IMR-90 (cell line): ENCODE measurements around the gene SAMD5. TPM values are rescaled to one million over a fixed set of nuclear protein-coding genes. Genes with fewer than 3 reads are reported as not detected.

ENCODE experiments used
- ATAC-seq: fragments of 200-7000 bp; cut with Tn5 transposase; 2 replicates; pipeline ENCODE4 v1.9.1; 2020; ENCODE audit warnings: low read depth, mild to moderate bottlenecking, moderate library complexity
- BruUV-seq: library from RNA; stranded (reverse); fragments of 400-500 nt; replicated peaks from 2 replicates; lab custom pipeline; 2021; lab: Mats Ljungman, UMichigan
- CTCF ChIA-PET: fragments of 300-600 bp; formaldehyde crosslinking; extraction: SDS; loops from one replicate; lab custom pipeline; 2021; ENCODE audit warnings: antibody characterized with exemption; lab: Yijun Ruan, JAX
- POLR2A ChIA-PET: fragments of 300-600 bp; sonication (Branson Sonifier 250); formaldehyde crosslinking; loops from one replicate; lab custom pipeline; 2022; ENCODE audit warnings: antibody characterized with exemption; ENCODE audit not compliant: unreplicated experiment; lab: Charles Lee
- DNase-seq: peaks from one replicate; pipeline ENCODE4 v3.0.0; 2013
- H2AFZ ChIP-seq: replicated peaks from 2 replicates; pipeline ENCODE3; 2013; ENCODE audit warnings: low read length, mild to moderate bottlenecking; ENCODE audit not compliant: poor library complexity
- H2AK5ac ChIP-seq: 2 replicates; pipeline ENCODE4 v1.6.1; 2013; ENCODE audit warnings: low read depth, low read length, inconsistent platforms
- H2AK9ac ChIP-seq: replicated peaks from 2 replicates; pipeline ENCODE3; 2013; ENCODE audit warnings: mild to moderate bottlenecking, low read depth, low read length, moderate library complexity; ENCODE audit not compliant: poor library complexity
- H2BK120ac ChIP-seq: 2 replicates; pipeline ENCODE4 v1.6.1; 2013; ENCODE audit warnings: low read depth, low read length, inconsistent platforms
- H2BK15ac ChIP-seq: 3 replicates; pipeline ENCODE4 v1.6.1; 2013; ENCODE audit warnings: low read depth, low read length, inconsistent platforms
- H2BK20ac ChIP-seq: 2 replicates; pipeline ENCODE4 v1.6.1; 2013; ENCODE audit warnings: low read depth, mild to moderate bottlenecking, inconsistent platforms, low read length, moderate library complexity
- H2BK5ac ChIP-seq: 2 replicates; pipeline ENCODE4 v1.6.1; 2013; ENCODE audit warnings: mild to moderate bottlenecking, low read depth, low read length, inconsistent platforms; ENCODE audit not compliant: poor library complexity, severe bottlenecking
- H3K14ac ChIP-seq: replicated peaks from 2 replicates; pipeline ENCODE4 v1.6.1; 2013; ENCODE audit warnings: low read depth, low read length, inconsistent platforms
- H3K18ac ChIP-seq: 2 replicates; pipeline ENCODE4 v1.6.1; 2013; ENCODE audit warnings: low read depth, low read length, control low read depth
- H3K23ac ChIP-seq: 2 replicates; pipeline ENCODE4 v1.6.1; 2013; ENCODE audit warnings: low read depth, low read length, inconsistent platforms
- H3K27ac ChIP-seq: 2 replicates; pipeline ENCODE4 v1.5.1; 2013; ENCODE audit warnings: mild to moderate bottlenecking, control low read depth, low read length; ENCODE audit not compliant: insufficient read depth
- H3K27me3 ChIP-seq: 2 replicates; pipeline ENCODE4 v1.6.1; 2013; ENCODE audit warnings: low read length; ENCODE audit not compliant: control insufficient read depth, insufficient read depth
- H3K36me3 ChIP-seq: 2 replicates; pipeline ENCODE4 v1.6.1; 2013; ENCODE audit warnings: low read length, mixed read lengths; ENCODE audit not compliant: control insufficient read depth, insufficient read depth
- H3K4ac ChIP-seq: 2 replicates; pipeline ENCODE4 v1.6.1; 2013; ENCODE audit warnings: low read depth, low read length, inconsistent platforms
- H3K4me1 ChIP-seq: 2 replicates; pipeline ENCODE4 v1.6.1; 2013; ENCODE audit warnings: low read length, mixed read lengths; ENCODE audit not compliant: control insufficient read depth, insufficient read depth
- H3K4me2 ChIP-seq: 2 replicates; pipeline ENCODE4 v1.6.1; 2013; ENCODE audit warnings: low read depth, mild to moderate bottlenecking, control low read depth, low read length, moderate library complexity
- H3K4me3 ChIP-seq: 2 replicates; pipeline ENCODE4 v1.5.1; 2013; ENCODE audit warnings: low read depth, mild to moderate bottlenecking, control low read depth, low read length, moderate library complexity; ENCODE audit not compliant: insufficient read depth
- H3K56ac ChIP-seq: 2 replicates; pipeline ENCODE4 v1.6.1; 2013; ENCODE audit warnings: low read length, inconsistent platforms; ENCODE audit not compliant: insufficient read depth; ENCODE audit errors: extremely low read depth
- H3K79me1 ChIP-seq, 2 experiments: 2 replicates each; pipeline ENCODE4 v1.6.1; 2013; ENCODE audit warnings: low read length in 2 of 2, inconsistent platforms in 1 of 2, low read depth in 1 of 2
- H3K9ac ChIP-seq: 2 replicates; pipeline ENCODE4 v1.6.1; 2013; ENCODE audit warnings: low read depth, low read length, control low read depth
- H3K9me1 ChIP-seq: 2 replicates; pipeline ENCODE4 v1.6.1; 2013; ENCODE audit warnings: low read length, inconsistent platforms; ENCODE audit not compliant: insufficient read depth
- H3K9me3 ChIP-seq: 2 replicates; pipeline ENCODE4 v1.6.1; 2013; ENCODE audit warnings: low read length; ENCODE audit not compliant: control insufficient read depth, insufficient read depth
- H4K20me1 ChIP-seq: 2 replicates; pipeline ENCODE4 v1.6.1; 2013; ENCODE audit warnings: low read length, inconsistent platforms; ENCODE audit not compliant: insufficient read depth
- H4K5ac ChIP-seq: 2 replicates; pipeline ENCODE4 v1.6.1; 2013; ENCODE audit warnings: mild to moderate bottlenecking, low read depth, low read length, control low read depth
- H4K8ac ChIP-seq, 2 experiments: 2 replicates each; pipeline ENCODE4 v1.6.1; 2013; ENCODE audit warnings: low read depth in 2 of 2, low read length in 2 of 2, control low read depth in 1 of 2, inconsistent platforms in 1 of 2
- H4K91ac ChIP-seq: 2 replicates; pipeline ENCODE4 v1.6.1; 2013; ENCODE audit warnings: low read depth, low read length, inconsistent platforms; ENCODE audit not compliant: insufficient read depth
- BHLHE40 ChIP-seq: fragments of 150-350 bp; IDR thresholded peaks from 2 replicates; pipeline ENCODE4 v1.6.1; 2016; ENCODE audit warnings: mild to moderate bottlenecking, low read depth, low read length
- CEBPB ChIP-seq: IDR thresholded peaks from 2 replicates; pipeline ENCODE4 v1.6.1; 2012; ENCODE audit warnings: low read depth, low read length, improper control_type of control experiment
- CHD1 ChIP-seq: IDR thresholded peaks from 2 replicates; pipeline ENCODE4 v1.6.1; 2012; ENCODE audit warnings: low read depth, low read length, improper control_type of control experiment
- CTCF ChIP-seq: conservative IDR thresholded peaks from 2 replicates; pipeline ENCODE4 v1.5.1; 2012; ENCODE audit warnings: mild to moderate bottlenecking, low read depth, low read length, improper control_type of control experiment
- ELK1 ChIP-seq: fragments of 150-350 bp; IDR thresholded peaks from 2 replicates; pipeline ENCODE4 v1.6.1; 2016; ENCODE audit warnings: low read depth, mild to moderate bottlenecking, low read length, moderate library complexity, borderline replicate concordance
- FOS ChIP-seq: fragments of 150-350 bp; IDR thresholded peaks from 2 replicates; pipeline ENCODE4 v1.6.1; 2016; ENCODE audit warnings: low read depth, low read length
- MAFK ChIP-seq: IDR thresholded peaks from 2 replicates; pipeline ENCODE4 v1.6.1; 2012; ENCODE audit warnings: low read depth, low read length, improper control_type of control experiment
- MAZ ChIP-seq: IDR thresholded peaks from 2 replicates; pipeline ENCODE4 v1.6.1; 2012; ENCODE audit warnings: low read depth, mild to moderate bottlenecking, low read length, improper control_type of control experiment, moderate library complexity, borderline replicate concordance
- MXI1 ChIP-seq: IDR thresholded peaks from 2 replicates; pipeline ENCODE4 v1.6.1; 2012; ENCODE audit warnings: low read depth, mild to moderate bottlenecking, low read length, moderate library complexity, borderline replicate concordance
- NFE2L2 ChIP-seq: fragments of 150-350 bp; IDR thresholded peaks from 2 replicates; pipeline ENCODE4 v1.6.1; 2016; ENCODE audit warnings: low read depth, mild to moderate bottlenecking, low read length
- POLR2A ChIP-seq: IDR thresholded peaks from 2 replicates; pipeline ENCODE4 v1.6.1; 2012; ENCODE audit warnings: mild to moderate bottlenecking, low read depth, low read length
- RAD21 ChIP-seq: IDR thresholded peaks from 2 replicates; pipeline ENCODE4 v1.6.1; 2012; ENCODE audit warnings: low read length, improper control_type of control experiment
- RCOR1 ChIP-seq: IDR thresholded peaks from 2 replicates; pipeline ENCODE4 v1.6.1; 2012; ENCODE audit warnings: mild to moderate bottlenecking, low read length, improper control_type of control experiment; ENCODE audit not compliant: insufficient replicate concordance
- RFX5 ChIP-seq: IDR thresholded peaks from 2 replicates; pipeline ENCODE4 v1.8.0; 2012; ENCODE audit warnings: low read depth, mild to moderate bottlenecking, low read length, moderate library complexity
- SMC3 ChIP-seq: fragments of 150-350 bp; IDR thresholded peaks from 2 replicates; pipeline ENCODE4 v1.6.1; 2016; ENCODE audit warnings: low read depth, mild to moderate bottlenecking, antibody characterized with exemption, low read length, moderate library complexity
- USF2 ChIP-seq: fragments of 150-350 bp; IDR thresholded peaks from 2 replicates; pipeline ENCODE4 v1.6.1; 2017; ENCODE audit warnings: mild to moderate bottlenecking, antibody characterized with exemption, low read length, low read depth
- WGBS, 2 experiments: methylation state at CpG; one replicate each; pipeline versions ENCODE4 v1.1.5 to v1.1.7; 2013; ENCODE audit warnings: missing lambda C conversion rate in 2 of 2; ENCODE audit not compliant: insufficient read length in 1 of 2; ENCODE audit errors: extremely low coverage in 2 of 2; 5-methylcytosine and 5-hydroxymethylcytosine counted together
- dilution Hi-C: fragments of 300-500 bp; cut with HindIII; formaldehyde crosslinking; loops from one replicate; pipeline ENCODE4 v1.14.3; 2018; ENCODE audit warnings: low sequenced_read_pairs; ENCODE audit not compliant: unreplicated experiment
- in situ Hi-C: fragments of 300-500 bp; cut with MboI; formaldehyde crosslinking; loops from 3 replicates; pipeline ENCODE4 v1.14.3; 2019; ENCODE audit warnings: low sequenced_read_pairs, inconsistent platforms, mixed read lengths
- intact Hi-C: fragments of 100-400 bp; cut with micrococcal nuclease; formaldehyde crosslinking; loops from 2 replicates; pipeline ENCODE4 v1.10.0; 2022
- polyA plus RNA-seq, 3 experiments: library from polyadenylated mRNA; depleted of rRNA; stranded (reverse); fragments of >200 nt; gene quantifications; 2 replicates each; pipeline ENCODE4 v1.2.3, GENCODE V29; 2012; ENCODE audit warnings: low replicate concordance in 1 of 3
- total RNA-seq: library from RNA; depleted of rRNA; stranded (reverse); fragments of >200 nt; gene quantifications from 2 replicates; pipeline ENCODE4 v1.2.3, GENCODE V29; 2012

SAMD5 gene
- total and polyA plus RNA-seq, 2 of the 4 experiments (the other 2 are of a cell fraction): 1.0 to 1.6 TPM

GRCh38 chr6:147554281-147554680 is 45.8 kb downstream of the SAMD5 start:
- Histone ChIP-seq H3K9me3 (peaks cover 3% of the 10 kb centered on the region), H3K27ac (no peak overlapping the region), H3K4me3 (no peak overlapping the region), H4K20me1 (no peaks in the 10 kb centered on the region), H3K4ac (no peak overlapping the region), H3K4me2 (no peak overlapping the region), H4K91ac (no peak overlapping the region), H2BK20ac (no peak overlapping the region), H4K5ac (no peak overlapping the region), H2AFZ (no peak overlapping the region), H2BK120ac (no peak overlapping the region), H3K27me3 (no peaks in the 10 kb centered on the region), H2AK9ac (no peak overlapping the region), H3K23ac (no peak overlapping the region), H3K79me1 (no peaks in the 10 kb centered on the region; a peak in 1 of 4 replicates), H3K56ac (no peak overlapping the region), H3K36me3 (no peaks in the 10 kb centered on the region), H4K8ac (no peak overlapping the region), H3K9me1 (0 out of 2 replicates have a peak, but pooled peaks cover under 1% of the 10 kb centered on the region), H3K9ac (no peak overlapping the region), H3K4me1 (no peaks in the 10 kb centered on the region; the same call in 1 of the 2 replicates), H3K14ac (no peak overlapping the region), H3K18ac (no peak overlapping the region), H2BK5ac (no peak overlapping the region), H2BK15ac (no peak overlapping the region), H2AK5ac (no peak overlapping the region)
- TF ChIP-seq RCOR1: no peak
- no peak for TF ChIP-seq MAFK
- TF ChIP-seq USF2: no peak
- TF ChIP-seq BHLHE40: no peak
- TF ChIP-seq SMC3: no peak
- no peak for TF ChIP-seq RFX5
- TF ChIP-seq NFE2L2: no peak
- no peak for TF ChIP-seq RAD21
- TF ChIP-seq CEBPB: no peak
- TF ChIP-seq POLR2A: no peak
- no peak for TF ChIP-seq MXI1
- no peak for TF ChIP-seq ELK1
- TF ChIP-seq CTCF: no peak
- no peak for TF ChIP-seq CHD1
- TF ChIP-seq MAZ: no peak
- no peak for TF ChIP-seq FOS
- dilution Hi-C loops (no loop called here), in situ Hi-C loops (no loop called here), intact Hi-C loops (no loop called here)
- BruUV-seq: no TSS peak
- no peak for ATAC-seq
- DNase-seq: no peak
- CTCF ChIA-PET: no interaction called here
- POLR2A ChIA-PET: no interaction called here
- no CpG with 5 or more reads among the region's 4 CpGs for WGBS, 2 experiments
